Colonic mucosa (tissue), 4 donors: Measurements from ENCODE around the gene TREM2. TPM values are rescaled to one million over a fixed set of nuclear protein-coding genes. Genes with fewer than 3 reads are reported as not detected.
A peak's percentile ranks its signal among the peaks of the same experiment; 100 is the strongest.

Experiments used
- DNase-seq: peaks from one replicate; pipeline ENCODE4 v3.0.0-alpha.2; 2020
- H3K27ac ChIP-seq: fragments of 200-600 bp; one replicate; pipeline ENCODE4 v1.8.0; 2021
- H3K27me3 ChIP-seq: fragments of 200-600 bp; one replicate; pipeline ENCODE4 v1.8.0; 2021
- H3K36me3 ChIP-seq: fragments of 200-600 bp; one replicate; pipeline ENCODE4 v1.8.0; 2021
- H3K4me1 ChIP-seq: fragments of 200-600 bp; one replicate; pipeline ENCODE4 v1.8.0; 2021; ENCODE audit warnings: mild to moderate bottlenecking
- H3K4me3 ChIP-seq: fragments of 200-600 bp; one replicate; pipeline ENCODE4 v1.8.0; 2021
- H3K9ac ChIP-seq, 2 donors: one replicate each; pipeline ENCODE4 v1.7.0; 2013; ENCODE audit warnings: control low read depth in 2 of 2, low read depth in 2 of 2, low read length in 2 of 2
- H3K9me3 ChIP-seq: fragments of 200-600 bp; one replicate; pipeline ENCODE4 v1.8.0; 2021
- intact Hi-C: fragments of 100-400 bp; cut with DNase I; formaldehyde crosslinking; loops from one replicate; pipeline ENCODE4 v1.14.1; 2022
- total RNA-seq, 2 donors: library from RNA; stranded (reverse); fragmentation: NEBNext Ultra II Directional in 1 of 2; extraction: Animal tissue kit (Norgen Biotek cat#: 25700) in 1 of 2; gene quantifications; one replicate each; pipeline ENCODE4 v1.2.1, GENCODE V29; 2021
- TF ChIP-seq, protein P1 (sequence below): fragments of 200-600 bp; IDR thresholded peaks from one replicate; pipeline ENCODE4 v1.8.0; 2022; ENCODE audit warnings: antibody characterized with exemption, mild to moderate bottlenecking
- donor health status: healthy.
- donor health status: DM: no; HTN: no; CAD: no.
- donor health status: DM: no; HTN: no; CAD: no.

TREM2 gene
- total RNA-seq, 2 donors from 2014 or later: 0.88 TPM; not detected in 1

- DNase-seq: no peak
- no peaks in the 10 kb centered on the region for H3K4me1 ChIP-seq
- no peak overlapping the region for H3K9ac ChIP-seq
- TF ChIP-seq, protein P1, sequence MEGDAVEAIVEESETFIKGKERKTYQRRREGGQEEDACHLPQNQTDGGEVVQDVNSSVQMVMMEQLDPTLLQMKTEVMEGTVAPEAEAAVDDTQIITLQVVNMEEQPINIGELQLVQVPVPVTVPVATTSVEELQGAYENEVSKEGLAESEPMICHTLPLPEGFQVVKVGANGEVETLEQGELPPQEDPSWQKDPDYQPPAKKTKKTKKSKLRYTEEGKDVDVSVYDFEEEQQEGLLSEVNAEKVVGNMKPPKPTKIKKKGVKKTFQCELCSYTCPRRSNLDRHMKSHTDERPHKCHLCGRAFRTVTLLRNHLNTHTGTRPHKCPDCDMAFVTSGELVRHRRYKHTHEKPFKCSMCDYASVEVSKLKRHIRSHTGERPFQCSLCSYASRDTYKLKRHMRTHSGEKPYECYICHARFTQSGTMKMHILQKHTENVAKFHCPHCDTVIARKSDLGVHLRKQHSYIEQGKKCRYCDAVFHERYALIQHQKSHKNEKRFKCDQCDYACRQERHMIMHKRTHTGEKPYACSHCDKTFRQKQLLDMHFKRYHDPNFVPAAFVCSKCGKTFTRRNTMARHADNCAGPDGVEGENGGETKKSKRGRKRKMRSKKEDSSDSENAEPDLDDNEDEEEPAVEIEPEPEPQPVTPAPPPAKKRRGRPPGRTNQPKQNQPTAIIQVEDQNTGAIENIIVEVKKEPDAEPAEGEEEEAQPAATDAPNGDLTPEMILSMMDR: no peak
- no peaks in the 10 kb centered on the region for H3K27me3 ChIP-seq
- no peaks in the 10 kb centered on the region for H3K36me3 ChIP-seq
- no peaks in the 10 kb centered on the region for H3K9me3 ChIP-seq
- no peak overlapping the region for H3K27ac ChIP-seq
- intact Hi-C loops: no loop called here
- no peak overlapping the region for H3K4me3 ChIP-seq
Measured at GRCh38 chr6:41179163-41179562, 16.2 kb upstream of the TREM2 start.

DNA sequence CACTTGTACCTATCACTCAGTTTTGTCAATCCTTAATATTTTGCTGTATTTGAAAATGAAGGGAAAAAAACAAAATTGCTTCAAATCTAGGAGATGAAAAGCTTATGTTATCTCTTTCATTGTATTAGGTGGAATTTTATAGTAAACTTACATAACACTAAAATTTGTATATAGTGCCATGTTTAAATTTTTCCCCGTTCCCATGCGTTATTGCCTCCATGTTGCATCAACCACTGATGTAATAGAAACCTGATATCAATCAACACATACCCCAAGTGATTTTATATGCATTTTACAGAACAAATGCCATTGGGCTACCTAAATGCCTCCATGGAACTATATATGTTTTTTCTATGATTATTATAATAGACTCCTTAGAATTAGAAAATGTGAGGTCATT lies 14.8 kb upstream of the TREM2 start:
- TF ChIP-seq, protein P1: no peak
- Histone ChIP-seq H3K27me3 (no peaks in the 10 kb centered on the region), H3K4me1 (no peaks in the 10 kb centered on the region), H3K36me3 (no peaks in the 10 kb centered on the region), H3K27ac (no peak overlapping the region), H3K9me3 (no peaks in the 10 kb centered on the region), H3K4me3 (no peak overlapping the region), H3K9ac (no peak overlapping the region)
- intact Hi-C loops: no loop called here
- DNase-seq: no peak

GRCh38 chr6:41177287-41177686 lies 14.4 kb upstream of the TREM2 start:
- Histone ChIP-seq H3K27me3 (no peaks in the 10 kb centered on the region), H3K27ac (no peak overlapping the region), H3K4me1 (no peaks in the 10 kb centered on the region), H3K9me3 (no peaks in the 10 kb centered on the region), H3K9ac (no peak overlapping the region), H3K4me3 (no peak overlapping the region), H3K36me3 (no peaks in the 10 kb centered on the region)
- DNase-seq: peak; percentile 2
- intact Hi-C loops: no loop called here
- TF ChIP-seq, protein P1: no peak

DNA sequence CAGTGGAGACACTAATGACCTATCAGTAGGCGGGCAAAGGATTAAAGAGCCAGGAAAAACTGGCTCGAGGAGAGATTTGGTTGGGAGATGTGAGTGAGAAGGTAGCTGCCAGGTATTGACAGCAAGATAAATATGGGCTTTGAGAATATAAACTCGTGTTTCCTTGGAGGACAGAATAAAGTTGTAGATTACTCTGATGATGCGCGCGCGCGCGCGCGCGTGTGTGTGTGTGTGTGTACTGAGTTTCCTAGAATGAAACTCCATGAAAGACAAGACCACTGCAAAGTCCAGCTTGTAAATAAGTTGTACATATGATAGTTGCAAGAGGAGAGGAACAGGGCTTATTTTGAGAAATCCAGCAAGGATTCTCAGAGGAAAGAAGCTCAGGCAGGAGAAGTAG lies 13.3 kb upstream of the TREM2 start:
- DNase-seq: peak; percentile 11
- intact Hi-C loops: no loop called here
- Histone ChIP-seq H3K27ac (no peak overlapping the region), H3K9ac (no peak overlapping the region), H3K27me3 (no peaks in the 10 kb centered on the region), H3K9me3 (no peaks in the 10 kb centered on the region), H3K4me1 (no peaks in the 10 kb centered on the region), H3K4me3 (no peak overlapping the region), H3K36me3 (no peaks in the 10 kb centered on the region)
- TF ChIP-seq, protein P1: no peak

DNA sequence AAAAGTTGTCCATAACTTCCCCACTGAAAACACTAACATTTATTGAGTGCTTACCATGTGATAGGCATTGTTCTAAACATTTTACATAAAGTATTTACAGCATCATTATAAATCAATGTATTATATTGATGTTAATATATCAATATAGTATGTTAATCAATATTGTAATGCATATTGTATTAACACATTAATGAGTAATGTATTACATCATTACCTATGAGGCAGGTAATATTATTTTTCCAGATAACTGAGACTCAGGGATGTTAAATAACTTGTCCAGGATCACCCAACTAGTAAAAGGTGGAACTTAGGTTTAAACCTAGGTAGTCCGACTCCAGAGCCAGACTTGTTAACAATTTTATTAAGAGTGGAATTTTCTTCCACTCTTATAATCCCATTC lies 12.2 kb upstream of the TREM2 start:
- TF ChIP-seq, protein P1: no peak
- Histone ChIP-seq H3K4me3 (no peak overlapping the region), H3K27me3 (no peaks in the 10 kb centered on the region), H3K9me3 (no peaks in the 10 kb centered on the region), H3K27ac (no peak overlapping the region), H3K36me3 (no peaks in the 10 kb centered on the region), H3K4me1 (no peaks in the 10 kb centered on the region), H3K9ac (no peak overlapping the region)
- intact Hi-C loops: no loop called here
- DNase-seq: no peak

- Histone ChIP-seq H3K36me3 (no peaks in the 10 kb centered on the region), H3K4me3 (no peak overlapping the region), H3K27me3 (no peaks in the 10 kb centered on the region), H3K27ac (no peak overlapping the region), H3K9me3 (no peaks in the 10 kb centered on the region), H3K9ac (no peak overlapping the region), H3K4me1 (no peaks in the 10 kb centered on the region)
- intact Hi-C loops: no loop called here
- DNase-seq: no peak
- TF ChIP-seq, protein P1: no peak
Measured at GRCh38 chr6:41174610-41175009, 11.7 kb upstream of the TREM2 start.
